Astrocyte of the cerebellum (primary cell): ENCODE results near the gene TNKS2.

Experiments used
- DNase-seq: peaks from one replicate; pipeline ENCODE4 v3.0.0-alpha.2; 2011; ENCODE audit warnings: low read depth
- H3K4me3 ChIP-seq: 2 replicates; pipeline ENCODE4 v1.5.1; 2011; ENCODE audit warnings: mild to moderate bottlenecking, low read depth, low read length, moderate library complexity
- CTCF ChIP-seq: IDR thresholded peaks from 2 replicates; pipeline ENCODE4 v1.5.1; 2012; ENCODE audit warnings: low read length, low read depth, moderate library complexity, mild to moderate bottlenecking; ENCODE audit errors: missing control alignments
- in situ Hi-C: cut with HindIII; loops from 2 replicates; pipeline ENCODE4 v1.10.0; 2017; ENCODE audit warnings: low sequenced_read_pairs

TNKS2 gene

GRCh38 chr10:91820144-91820543 lies 21.9 kb downstream of the TNKS2 start:
- H3K4me3 ChIP-seq, result no peak overlapping the region
- DNase-seq, result no peak
- TF ChIP-seq CTCF, result no peak
- in situ Hi-C loops, result no loop called here

GRCh38 chr10:91824076-91824475 lies 25.9 kb downstream of the TNKS2 start:
- no peak for DNase-seq
- TF ChIP-seq CTCF, result no peak
- no peak overlapping the region for H3K4me3 ChIP-seq
- in situ Hi-C loops, result no loop called here

GRCh38 chr10:91829268-91829667 lies 31.0 kb downstream of the TNKS2 start:
- H3K4me3 ChIP-seq, result no peak overlapping the region
- in situ Hi-C loops, result loop anchor here (5.0 kb wide), 1 partner anchor 33 kb away; no protein-coding TSS in a partner anchor
- no peak for DNase-seq
- no peak for TF ChIP-seq CTCF

- in situ Hi-C loops, result no loop called here
- no peak for TF ChIP-seq CTCF
- DNase-seq, result no peak
- H3K4me3 ChIP-seq, result no peak overlapping the region
Measured at GRCh38 chr10:91838199-91838598, 40.0 kb downstream of the TNKS2 start.

- no peak overlapping the region for H3K4me3 ChIP-seq
- in situ Hi-C loops, result no loop called here
- no peak for TF ChIP-seq CTCF
- no peak for DNase-seq
Measured at GRCh38 chr10:91843083-91843482, 44.9 kb downstream of the TNKS2 start.

- TF ChIP-seq CTCF, result peak; percentile 24
- H3K4me3 ChIP-seq, result no peak overlapping the region
- in situ Hi-C loops, result no loop called here
- DNase-seq, result no peak
Measured at GRCh38 chr10:91856637-91857036, 58.4 kb downstream of the TNKS2 start.

GRCh38 chr10:91860885-91861284 lies 62.7 kb downstream of the TNKS2 start:
- no peak for DNase-seq
- no peak overlapping the region for H3K4me3 ChIP-seq
- TF ChIP-seq CTCF, result no peak
- in situ Hi-C loops, result loop anchor here (5.0 kb wide), 1 partner anchor 34 kb away; no protein-coding TSS in a partner anchor
